ENCODE data around the gene VIL1. TPM values are rescaled to one million over a fixed set of nuclear protein-coding genes. Genes with fewer than 3 reads are reported as not detected.
A peak's percentile ranks its signal among the peaks of the same experiment; 100 is the strongest.

VIL1 gene
- total and polyA plus RNA-seq, 9 of the 15 experiments (the other 6 are each of a cell fraction or from before 2014, with no cell fraction given) = 0.51 to 2.7 (median 1.2) TPM

DNA sequence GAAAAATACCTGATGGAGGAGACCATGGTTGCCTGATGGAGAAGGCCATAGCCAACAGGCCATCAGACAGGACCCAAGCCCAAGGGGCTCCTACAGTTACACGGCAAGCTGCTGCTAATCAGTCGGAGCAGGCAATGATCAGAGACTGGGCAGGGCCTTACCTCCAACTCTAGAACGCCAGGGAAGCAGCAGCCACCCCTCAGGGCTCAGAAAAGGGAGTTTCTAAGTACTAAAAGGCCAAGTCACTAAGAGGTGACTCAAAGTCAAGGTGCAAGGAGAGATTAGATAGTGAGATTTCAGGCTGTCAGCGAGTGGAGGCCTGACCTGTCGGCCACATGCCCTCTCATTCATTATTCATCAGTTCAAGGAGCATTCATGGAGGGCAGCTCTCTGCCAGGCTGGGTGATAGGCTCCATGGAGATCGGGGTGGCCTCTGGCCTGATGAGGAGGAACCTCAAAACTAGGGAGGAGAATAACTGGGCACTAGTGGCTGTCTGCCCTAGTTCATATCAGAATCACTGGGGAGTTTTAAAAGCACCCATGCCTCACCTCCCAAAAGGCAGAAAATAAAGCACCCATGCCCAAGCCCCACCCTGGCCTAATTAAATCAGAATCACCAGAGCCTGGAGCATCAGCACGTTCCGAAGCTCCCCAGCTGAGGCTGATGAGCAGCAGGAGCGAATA, 3.6 kb downstream of the VIL1 start (continued):
- TF ChIP-seq ARNT (IDR thresholded peaks at IDR 0.05) (0 out of 4 replicates have a peak, but pooled peaks of 1 of the 2 experiments have one; percentile 60), NFE2L1 (tag; IDR thresholded peaks at IDR 0.05; ENCODE audit: borderline replicate concordance, low read depth) (no peak), NUFIP1 (IDR thresholded peaks at IDR 0.05; ENCODE audit: partially characterized antibody) (no peak), GTF2B (IDR thresholded peaks at IDR 0.05; ENCODE audit: extremely low read depth, insufficient read length) (no peak), ILF3 (IDR thresholded peaks at IDR 0.05; ENCODE audit: borderline replicate concordance) (no peak), SMAD1 (IDR thresholded peaks at IDR 0.05; ENCODE audit: low read depth, low read length, partially characterized antibody) (no peak), PHF21A (IDR thresholded peaks at IDR 0.05; ENCODE audit: borderline replicate concordance, low read depth) (no peak), MEIS2 (IDR thresholded peaks at IDR 0.05; ENCODE audit: partially characterized antibody) (peak; percentile 95), MNT (conservative IDR thresholded peaks at IDR 0.05) (0 out of 4 replicates have a peak, but pooled peaks of 1 of the 2 experiments have one; percentile 24), TEAD2 (tag; IDR thresholded peaks at IDR 0.05) (no peak), FUS (optimal IDR thresholded peaks at IDR 0.05; ENCODE audit: low read depth, low read length) (no peak), TAL1 (IDR thresholded peaks at IDR 0.05) (peak; percentile 89), CAMTA2 (CRISPR knock-in tag; conservative IDR thresholded peaks at IDR 0.05) (no peak), SFPQ (IDR thresholded peaks at IDR 0.05; ENCODE audit: low read depth, low read length) (no peak), PML (IDR thresholded peaks at IDR 0.05; ENCODE audit: low read length) (peak; percentile 86), HDGF (IDR thresholded peaks at IDR 0.05) (no peak)
- TF ChIP-seq, protein P1, sequence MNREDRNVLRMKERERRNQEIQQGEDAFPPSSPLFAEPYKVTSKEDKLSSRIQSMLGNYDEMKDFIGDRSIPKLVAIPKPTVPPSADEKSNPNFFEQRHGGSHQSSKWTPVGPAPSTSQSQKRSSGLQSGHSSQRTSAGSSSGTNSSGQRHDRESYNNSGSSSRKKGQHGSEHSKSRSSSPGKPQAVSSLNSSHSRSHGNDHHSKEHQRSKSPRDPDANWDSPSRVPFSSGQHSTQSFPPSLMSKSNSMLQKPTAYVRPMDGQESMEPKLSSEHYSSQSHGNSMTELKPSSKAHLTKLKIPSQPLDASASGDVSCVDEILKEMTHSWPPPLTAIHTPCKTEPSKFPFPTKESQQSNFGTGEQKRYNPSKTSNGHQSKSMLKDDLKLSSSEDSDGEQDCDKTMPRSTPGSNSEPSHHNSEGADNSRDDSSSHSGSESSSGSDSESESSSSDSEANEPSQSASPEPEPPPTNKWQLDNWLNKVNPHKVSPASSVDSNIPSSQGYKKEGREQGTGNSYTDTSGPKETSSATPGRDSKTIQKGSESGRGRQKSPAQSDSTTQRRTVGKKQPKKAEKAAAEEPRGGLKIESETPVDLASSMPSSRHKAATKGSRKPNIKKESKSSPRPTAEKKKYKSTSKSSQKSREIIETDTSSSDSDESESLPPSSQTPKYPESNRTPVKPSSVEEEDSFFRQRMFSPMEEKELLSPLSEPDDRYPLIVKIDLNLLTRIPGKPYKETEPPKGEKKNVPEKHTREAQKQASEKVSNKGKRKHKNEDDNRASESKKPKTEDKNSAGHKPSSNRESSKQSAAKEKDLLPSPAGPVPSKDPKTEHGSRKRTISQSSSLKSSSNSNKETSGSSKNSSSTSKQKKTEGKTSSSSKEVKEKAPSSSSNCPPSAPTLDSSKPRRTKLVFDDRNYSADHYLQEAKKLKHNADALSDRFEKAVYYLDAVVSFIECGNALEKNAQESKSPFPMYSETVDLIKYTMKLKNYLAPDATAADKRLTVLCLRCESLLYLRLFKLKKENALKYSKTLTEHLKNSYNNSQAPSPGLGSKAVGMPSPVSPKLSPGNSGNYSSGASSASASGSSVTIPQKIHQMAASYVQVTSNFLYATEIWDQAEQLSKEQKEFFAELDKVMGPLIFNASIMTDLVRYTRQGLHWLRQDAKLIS (CRISPR knock-in tag; IDR thresholded peaks at IDR 0.05) = no peak
- TF ChIP-seq, protein P2, sequence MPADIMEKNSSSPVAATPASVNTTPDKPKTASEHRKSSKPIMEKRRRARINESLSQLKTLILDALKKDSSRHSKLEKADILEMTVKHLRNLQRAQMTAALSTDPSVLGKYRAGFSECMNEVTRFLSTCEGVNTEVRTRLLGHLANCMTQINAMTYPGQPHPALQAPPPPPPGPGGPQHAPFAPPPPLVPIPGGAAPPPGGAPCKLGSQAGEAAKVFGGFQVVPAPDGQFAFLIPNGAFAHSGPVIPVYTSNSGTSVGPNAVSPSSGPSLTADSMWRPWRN (IDR thresholded peaks at IDR 0.05; ENCODE audit: low read depth) = no peak

Measured in K562 (cell line).